HEK293 (cell line): ENCODE measurements around the gene DHRS12.

Experiments
- CTCF ChIA-PET: fragments of 350-600 bp; formaldehyde crosslinking; extraction: SDS; loops from one replicate; lab custom pipeline; 2021; ENCODE audit warnings: antibody characterized with exemption; lab: Yijun Ruan, JAX
- POLR2A ChIA-PET: fragments of 300-600 bp; formaldehyde crosslinking; extraction: SDS; loops from one replicate; lab custom pipeline; 2020; ENCODE audit warnings: antibody characterized with exemption, inconsistent platforms; lab: Yijun Ruan, JAX
- H3K27ac ChIP-seq: fragments of 200-500 bp; sonication (Bioruptor generic); 2 replicates; pipeline ENCODE4 v1.5.1; 2014; ENCODE audit warnings: low read depth, low read length, control low read depth, inconsistent platforms; ENCODE audit errors: extremely low read depth
- H3K36me3 ChIP-seq, 2 experiments: fragments of 200-500 bp in 1 of 2; sonication (Bioruptor generic) in 1 of 2; 1 replicate in 1 of 2; 2 replicates in 1 of 2; pipeline ENCODE4 v1.5.1; 2014 to 2017; ENCODE audit warnings: inconsistent platforms in 2 of 2, low read length in 2 of 2; ENCODE audit not compliant: control insufficient read depth in 2 of 2, insufficient read depth in 1 of 2
- H3K4me1 ChIP-seq: fragments of 200-500 bp; sonication (Bioruptor generic); 2 replicates; pipeline ENCODE4 v1.5.1; 2014; ENCODE audit warnings: mild to moderate bottlenecking, low read length, inconsistent platforms; ENCODE audit not compliant: control insufficient read depth, insufficient read depth
- H3K4me3 ChIP-seq: 2 replicates; pipeline ENCODE4 v1.5.1; 2011; ENCODE audit warnings: low read depth, mild to moderate bottlenecking, control low read depth, low read length, moderate library complexity
- H3K9me3 ChIP-seq: fragments of 200-500 bp; sonication (Bioruptor generic); 2 replicates; pipeline ENCODE4 v1.5.1; 2014; ENCODE audit warnings: low read depth, low read length, inconsistent platforms; ENCODE audit not compliant: control insufficient read depth, insufficient read depth
- GLIS1 ChIP-seq: fragments of 450-650 bp; formaldehyde crosslinking; IDR thresholded peaks from 2 replicates; pipeline ENCODE4 v1.5.1; 2016; ENCODE audit warnings: missing biosample characterization, missing genetic modification characterization
- HOXA7 ChIP-seq: sonication (generic); formaldehyde crosslinking; IDR thresholded peaks from 2 replicates; pipeline ENCODE4 v1.8.1; 2022; ENCODE audit warnings: missing genetic modification reagents, borderline replicate concordance
- IKZF3 ChIP-seq: fragments of 450-650 bp; IDR thresholded peaks from 2 replicates; pipeline ENCODE4 v1.5.0; 2018; ENCODE audit warnings: missing biosample characterization, mild to moderate bottlenecking, missing genetic modification characterization, moderate library complexity
- KLF1 ChIP-seq: fragments of 450-650 bp; formaldehyde crosslinking; IDR thresholded peaks from 2 replicates; pipeline ENCODE4 v1.5.1; 2016; ENCODE audit warnings: missing biosample characterization, missing genetic modification characterization
- KLF10 ChIP-seq: fragments of 450-650 bp; IDR thresholded peaks from 2 replicates; pipeline ENCODE4 v1.5.1; 2018; ENCODE audit warnings: missing biosample characterization, mild to moderate bottlenecking, missing genetic modification characterization
- KLF9 ChIP-seq: fragments of 450-650 bp; formaldehyde crosslinking; IDR thresholded peaks from 2 replicates; pipeline ENCODE4 v1.5.1; 2016; ENCODE audit warnings: missing biosample characterization, missing genetic modification characterization, low read depth
- TRIM28 ChIP-seq: IDR thresholded peaks from 2 replicates; pipeline ENCODE4 v1.6.1; 2011; ENCODE audit warnings: low read length, control low read depth, borderline replicate concordance
- ZBTB17 ChIP-seq: fragments of 450-650 bp; formaldehyde crosslinking; IDR thresholded peaks from 2 replicates; pipeline ENCODE4 v1.5.1; 2016; ENCODE audit warnings: missing biosample characterization, missing genetic modification characterization
- ZEB2 ChIP-seq: fragments of 450-650 bp; formaldehyde crosslinking; IDR thresholded peaks from 2 replicates; pipeline ENCODE4 v1.5.1; 2016; ENCODE audit warnings: missing biosample characterization, missing genetic modification characterization
- ZFP69B ChIP-seq: fragments of 450-650 bp; formaldehyde crosslinking; IDR thresholded peaks from 2 replicates; pipeline ENCODE4 v1.5.1; 2016; ENCODE audit warnings: missing biosample characterization, missing genetic modification characterization
- ZIC2 ChIP-seq: fragments of 450-650 bp; formaldehyde crosslinking; IDR thresholded peaks from 2 replicates; pipeline ENCODE4 v1.5.1; 2016; ENCODE audit warnings: missing biosample characterization, missing genetic modification characterization
- ZNF132 ChIP-seq: fragments of 450-650 bp; formaldehyde crosslinking; IDR thresholded peaks from 2 replicates; pipeline ENCODE4 v1.5.1; 2017; ENCODE audit warnings: missing biosample characterization, missing genetic modification characterization, borderline replicate concordance
- ZNF148 ChIP-seq: fragments of 450-650 bp; formaldehyde crosslinking; IDR thresholded peaks from 2 replicates; pipeline ENCODE4 v1.5.0; 2017; ENCODE audit warnings: missing biosample characterization, missing genetic modification characterization, borderline replicate concordance
- ZNF157 ChIP-seq: fragments of 450-650 bp; formaldehyde crosslinking; IDR thresholded peaks from 2 replicates; pipeline ENCODE4 v1.5.1; 2016; ENCODE audit warnings: missing biosample characterization, missing genetic modification characterization
- ZNF341 ChIP-seq: fragments of 450-650 bp; formaldehyde crosslinking; IDR thresholded peaks from 2 replicates; pipeline ENCODE4; 2016; ENCODE audit warnings: low read depth, missing biosample characterization, missing genetic modification characterization
- ZNF354C ChIP-seq: fragments of 450-650 bp; formaldehyde crosslinking; IDR thresholded peaks from 2 replicates; pipeline ENCODE4 v1.5.1; 2016; ENCODE audit warnings: missing biosample characterization, missing genetic modification characterization, low read depth, borderline replicate concordance
- ZNF449 ChIP-seq: fragments of 450-650 bp; formaldehyde crosslinking; IDR thresholded peaks from 2 replicates; pipeline ENCODE4 v1.5.1; 2017; ENCODE audit warnings: missing biosample characterization, mild to moderate bottlenecking, missing genetic modification characterization, moderate library complexity
- ZNF555 ChIP-seq: fragments of 450-650 bp; formaldehyde crosslinking; conservative IDR thresholded peaks from 2 replicates; pipeline ENCODE4 v1.5.1; 2017; ENCODE audit warnings: missing biosample characterization, mild to moderate bottlenecking, missing genetic modification characterization, inconsistent platforms
- ZNF610 ChIP-seq: fragments of 450-650 bp; formaldehyde crosslinking; IDR thresholded peaks from 2 replicates; pipeline ENCODE4 v1.5.1; 2016; ENCODE audit warnings: missing biosample characterization, missing genetic modification characterization, borderline replicate concordance
- ZNF670 ChIP-seq: fragments of 450-650 bp; formaldehyde crosslinking; IDR thresholded peaks from 2 replicates; pipeline ENCODE4 v1.5.1; 2016; ENCODE audit warnings: missing biosample characterization, missing genetic modification characterization, low read depth
- ZNF701 ChIP-seq: fragments of 450-650 bp; formaldehyde crosslinking; IDR thresholded peaks from 2 replicates; pipeline ENCODE4 v1.5.1; 2016; ENCODE audit warnings: missing biosample characterization, missing genetic modification characterization
- ZNF843 ChIP-seq: fragments of 450-650 bp; formaldehyde crosslinking; IDR thresholded peaks from 2 replicates; pipeline ENCODE4 v1.5.1; 2016; ENCODE audit warnings: missing biosample characterization, missing genetic modification characterization
- ZXDB ChIP-seq: fragments of 450-650 bp; formaldehyde crosslinking; IDR thresholded peaks from 2 replicates; pipeline ENCODE4 v1.5.1; 2016; ENCODE audit warnings: missing biosample characterization, missing genetic modification characterization
- TF ChIP-seq, protein P1 (sequence below): fragments of 450-650 bp; formaldehyde crosslinking; IDR thresholded peaks from 2 replicates; pipeline ENCODE4 v1.5.1; 2016; ENCODE audit warnings: missing biosample characterization, missing genetic modification characterization
- TF ChIP-seq, protein P2 (sequence below): fragments of 450-650 bp; formaldehyde crosslinking; IDR thresholded peaks from 2 replicates; pipeline ENCODE4 v1.5.1; 2016; ENCODE audit warnings: missing biosample characterization, missing genetic modification characterization
- TF ChIP-seq, protein P3 (sequence below): fragments of 450-650 bp; IDR thresholded peaks from 2 replicates; pipeline ENCODE4 v1.5.1; 2018; ENCODE audit warnings: missing biosample characterization, mild to moderate bottlenecking, missing genetic modification characterization
- TF ChIP-seq, protein P4 (sequence below): fragments of 450-650 bp; formaldehyde crosslinking; IDR thresholded peaks from 2 replicates; pipeline ENCODE4 v1.5.1; 2016; ENCODE audit warnings: missing biosample characterization, missing genetic modification characterization

The DHRS12 gene

GRCh38 chr13:51785712-51786424 lies 18.1 kb downstream of the DHRS12 start (continued):
- TF ChIP-seq, protein P1, sequence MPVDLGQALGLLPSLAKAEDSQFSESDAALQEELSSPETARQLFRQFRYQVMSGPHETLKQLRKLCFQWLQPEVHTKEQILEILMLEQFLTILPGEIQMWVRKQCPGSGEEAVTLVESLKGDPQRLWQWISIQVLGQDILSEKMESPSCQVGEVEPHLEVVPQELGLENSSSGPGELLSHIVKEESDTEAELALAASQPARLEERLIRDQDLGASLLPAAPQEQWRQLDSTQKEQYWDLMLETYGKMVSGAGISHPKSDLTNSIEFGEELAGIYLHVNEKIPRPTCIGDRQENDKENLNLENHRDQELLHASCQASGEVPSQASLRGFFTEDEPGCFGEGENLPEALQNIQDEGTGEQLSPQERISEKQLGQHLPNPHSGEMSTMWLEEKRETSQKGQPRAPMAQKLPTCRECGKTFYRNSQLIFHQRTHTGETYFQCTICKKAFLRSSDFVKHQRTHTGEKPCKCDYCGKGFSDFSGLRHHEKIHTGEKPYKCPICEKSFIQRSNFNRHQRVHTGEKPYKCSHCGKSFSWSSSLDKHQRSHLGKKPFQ: peak; percentile 89
- no peak for TF ChIP-seq ZNF610
- peak; percentile 90 for TF ChIP-seq ZEB2 (tag by site-specific recombination)
- TF ChIP-seq ZNF354C (tag by site-specific recombination): no peak
- TF ChIP-seq ZNF449 (tag by site-specific recombination): no peak
- TF ChIP-seq ZNF701: no peak
- TF ChIP-seq IKZF3 (tag by site-specific recombination): peak; percentile 77; the same call in 1 of the 2 replicates
- TF ChIP-seq, protein P2, sequence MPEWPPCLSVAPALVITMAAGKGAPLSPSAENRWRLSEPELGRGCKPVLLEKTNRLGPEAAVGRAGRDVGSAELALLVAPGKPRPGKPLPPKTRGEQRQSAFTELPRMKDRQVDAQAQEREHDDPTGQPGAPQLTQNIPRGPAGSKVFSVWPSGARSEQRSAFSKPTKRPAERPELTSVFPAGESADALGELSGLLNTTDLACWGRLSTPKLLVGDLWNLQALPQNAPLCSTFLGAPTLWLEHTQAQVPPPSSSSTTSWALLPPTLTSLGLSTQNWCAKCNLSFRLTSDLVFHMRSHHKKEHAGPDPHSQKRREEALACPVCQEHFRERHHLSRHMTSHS (tag by site-specific recombination): no peak
- TF ChIP-seq KLF1: peak; percentile 50
- TF ChIP-seq ZNF132: no peak
- TF ChIP-seq, protein P3, sequence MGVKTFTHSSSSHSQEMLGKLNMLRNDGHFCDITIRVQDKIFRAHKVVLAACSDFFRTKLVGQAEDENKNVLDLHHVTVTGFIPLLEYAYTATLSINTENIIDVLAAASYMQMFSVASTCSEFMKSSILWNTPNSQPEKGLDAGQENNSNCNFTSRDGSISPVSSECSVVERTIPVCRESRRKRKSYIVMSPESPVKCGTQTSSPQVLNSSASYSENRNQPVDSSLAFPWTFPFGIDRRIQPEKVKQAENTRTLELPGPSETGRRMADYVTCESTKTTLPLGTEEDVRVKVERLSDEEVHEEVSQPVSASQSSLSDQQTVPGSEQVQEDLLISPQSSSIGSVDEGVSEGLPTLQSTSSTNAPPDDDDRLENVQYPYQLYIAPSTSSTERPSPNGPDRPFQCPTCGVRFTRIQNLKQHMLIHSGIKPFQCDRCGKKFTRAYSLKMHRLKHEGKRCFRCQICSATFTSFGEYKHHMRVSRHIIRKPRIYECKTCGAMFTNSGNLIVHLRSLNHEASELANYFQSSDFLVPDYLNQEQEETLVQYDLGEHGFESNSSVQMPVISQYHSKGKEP (tag by site-specific recombination): peak; percentile 55
- no peak for TF ChIP-seq KLF10 (tag by site-specific recombination)
- peak; percentile 96 for TF ChIP-seq ZNF341 (tag by site-specific recombination)
- peak; percentile 75 for TF ChIP-seq ZNF843 (tag by site-specific recombination)
- TF ChIP-seq ZFP69B (tag by site-specific recombination): 0 out of 2 replicates have a peak, but pooled peaks have one; percentile 20
- TF ChIP-seq ZNF555: no peak
- TF ChIP-seq TRIM28: peak; percentile 81

GRCh38 chr13:51784097-51784496 lies 19.9 kb downstream of the DHRS12 start:
- H3K36me3 ChIP-seq: no peaks in the 10 kb centered on the region
- H3K4me1 ChIP-seq: peaks cover 13% of the 10 kb centered on the region
- no peak overlapping the region for H3K27ac ChIP-seq
- ChIA-PET CTCF (no interaction called here), POLR2A (interaction anchor here (2.3 kb wide), 1 partner anchor 331 kb away, joined by 7 read pairs; the partner anchor contains the start of gene INTS6)
- no peak overlapping the region for H3K4me3 ChIP-seq
- H3K9me3 ChIP-seq: no peaks in the 10 kb centered on the region
- TF ChIP-seq ZBTB17 (tag by site-specific recombination): no peak
- peak; percentile 94 for TF ChIP-seq ZIC2 (tag by site-specific recombination)
- TF ChIP-seq ZNF148 (tag by site-specific recombination): no peak
- TF ChIP-seq ZXDB: no peak
- TF ChIP-seq HOXA7 (CRISPR knock-in tag): no peak
- TF ChIP-seq, protein P4, sequence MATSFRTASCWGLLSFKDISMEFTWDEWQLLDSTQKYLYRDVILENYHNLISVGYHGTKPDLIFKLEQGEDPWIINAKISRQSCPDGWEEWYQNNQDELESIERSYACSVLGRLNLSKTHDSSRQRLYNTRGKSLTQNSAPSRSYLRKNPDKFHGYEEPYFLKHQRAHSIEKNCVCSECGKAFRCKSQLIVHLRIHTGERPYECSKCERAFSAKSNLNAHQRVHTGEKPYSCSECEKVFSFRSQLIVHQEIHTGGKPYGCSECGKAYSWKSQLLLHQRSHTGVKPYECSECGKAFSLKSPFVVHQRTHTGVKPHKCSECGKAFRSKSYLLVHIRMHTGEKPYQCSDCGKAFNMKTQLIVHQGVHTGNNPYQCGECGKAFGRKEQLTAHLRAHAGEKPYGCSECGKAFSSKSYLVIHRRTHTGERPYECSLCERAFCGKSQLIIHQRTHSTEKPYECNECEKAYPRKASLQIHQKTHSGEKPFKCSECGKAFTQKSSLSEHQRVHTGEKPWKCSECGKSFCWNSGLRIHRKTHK (tag by site-specific recombination): no peak
- no peak for TF ChIP-seq ZNF670
- TF ChIP-seq KLF9: no peak
- no peak for TF ChIP-seq TRIM28
- TF ChIP-seq ZNF157 (tag by site-specific recombination): no peak
- TF ChIP-seq GLIS1 (tag by site-specific recombination): peak; percentile 69
